GM21423 (cell line): ENCODE results near the gene PRCC.

ENCODE experiments used
- ATAC-seq: cut with Tn5 transposase; IDR thresholded peaks from one replicate; pipeline ENCODE4 v1.9.1; 2021; ENCODE audit warnings: mild to moderate bottlenecking, moderate library complexity; ENCODE audit not compliant: unreplicated experiment

The PRCC gene

GRCh38 chr1:156839426-156840109 lies 72.2 kb downstream of the PRCC start:
- ATAC-seq = no peak

DNA sequence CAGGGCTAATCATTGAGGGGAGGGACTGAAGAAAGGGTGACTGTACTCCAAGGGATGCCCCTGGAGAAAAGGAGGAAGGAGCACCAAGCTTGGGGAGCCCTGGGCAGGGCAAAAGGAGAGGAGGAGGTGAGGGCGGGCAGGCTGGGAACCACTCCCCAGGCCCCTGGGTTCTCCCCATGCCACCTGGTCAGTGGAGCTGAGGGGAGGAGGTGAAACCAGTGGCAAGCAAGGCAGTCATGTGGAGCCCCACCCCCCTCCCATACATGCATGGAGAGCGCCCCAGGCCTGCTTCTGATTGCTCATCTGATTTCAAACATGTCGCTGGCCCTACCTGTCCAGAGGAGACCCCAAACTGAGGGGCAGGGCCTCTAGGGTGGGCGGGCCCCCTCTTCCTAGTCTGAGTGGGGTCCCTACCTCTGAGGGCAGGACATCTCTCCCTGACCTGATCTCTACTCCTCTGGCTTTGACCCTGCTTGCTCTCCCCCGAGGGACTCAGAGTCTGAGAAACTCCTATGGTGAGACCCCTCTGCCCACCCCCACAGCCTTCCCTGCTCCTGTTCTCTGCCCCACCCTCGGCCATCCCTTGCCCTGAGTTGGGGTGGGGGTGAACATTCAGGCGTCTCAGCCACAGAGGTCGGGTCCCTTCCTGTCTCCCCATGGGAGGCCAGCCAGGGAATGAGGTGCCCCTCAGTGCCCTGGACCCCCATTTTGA lies 73.0 kb downstream of the PRCC start:
- no peak for ATAC-seq

DNA sequence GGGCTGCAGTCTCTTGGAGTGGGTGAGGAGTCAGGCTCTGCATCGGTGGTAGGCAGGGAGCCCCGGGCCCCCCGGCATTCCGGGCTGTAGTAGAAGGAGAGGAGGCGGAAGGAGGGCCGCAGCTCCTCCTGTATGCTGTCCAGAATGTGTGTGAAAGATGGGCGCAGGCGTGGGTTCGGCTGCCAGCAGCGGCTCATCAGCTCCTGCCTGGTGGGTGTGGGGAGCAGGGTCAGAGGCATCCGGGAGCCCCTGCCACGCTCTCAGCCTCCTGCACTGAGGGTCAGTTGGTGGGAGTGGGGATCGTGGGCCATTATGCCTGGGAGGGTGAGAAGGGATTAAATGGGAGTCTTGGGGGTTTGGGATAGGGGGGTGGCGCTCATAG lies 73.6 kb downstream of the PRCC start:
- no peak for ATAC-seq

DNA sequence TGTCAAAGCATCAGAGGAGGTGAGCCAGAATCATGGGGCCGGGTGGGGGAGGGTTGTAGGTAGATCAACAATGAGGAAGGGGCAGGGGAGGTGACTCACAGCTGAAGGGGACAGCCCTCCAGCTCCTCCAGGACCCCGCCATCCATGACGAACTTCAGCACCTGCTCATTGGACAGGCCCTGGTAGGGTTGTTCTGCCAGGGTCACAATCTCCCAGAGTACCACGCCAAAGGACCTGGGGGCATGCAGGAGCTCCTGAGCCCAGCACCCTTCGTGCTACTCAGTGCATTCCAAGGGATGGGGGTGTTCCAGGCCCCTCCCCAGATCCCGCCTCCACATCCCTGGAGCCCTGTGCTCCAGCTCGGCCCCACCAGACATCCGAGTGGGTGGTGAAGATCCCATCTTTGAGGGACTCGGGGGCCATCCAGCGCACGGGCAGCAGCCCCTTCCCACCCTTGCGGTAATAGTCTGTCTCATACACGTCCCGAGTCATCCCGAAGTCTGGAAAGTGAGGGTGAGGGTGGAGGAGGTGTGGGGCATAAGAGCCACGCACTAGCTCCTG lies 74.0 kb downstream of the PRCC start:
- ATAC-seq = no peak

GRCh38 chr1:156842618-156843300 lies 75.4 kb downstream of the PRCC start:
- no peak for ATAC-seq

GRCh38 chr1:156844102-156844501 lies 76.8 kb downstream of the PRCC start:
- no peak for ATAC-seq

DNA sequence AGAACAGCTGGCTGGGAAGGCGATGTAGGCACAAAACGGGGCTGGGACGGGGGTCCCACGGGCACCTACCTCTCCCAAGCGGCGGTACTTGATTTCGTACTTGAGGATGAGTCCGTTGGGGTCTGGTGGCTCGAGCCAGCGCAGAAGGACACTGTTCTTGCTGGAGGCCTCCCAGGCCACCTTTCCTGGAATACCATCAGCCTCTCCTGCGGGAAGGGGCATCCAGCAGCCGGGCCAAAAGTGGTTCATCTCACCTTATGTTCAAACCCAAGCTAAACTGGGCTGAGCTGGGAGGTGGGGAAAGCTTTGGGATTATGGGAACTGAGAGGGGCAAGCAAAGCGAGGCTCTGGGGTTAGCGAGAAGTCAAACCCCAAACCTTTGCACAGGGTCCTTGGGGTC lies 77.3 kb downstream of the PRCC start:
- no peak for ATAC-seq

GRCh38 chr1:156845055-156845952 lies 78.0 kb downstream of the PRCC start:
- no peak for ATAC-seq

DNA sequence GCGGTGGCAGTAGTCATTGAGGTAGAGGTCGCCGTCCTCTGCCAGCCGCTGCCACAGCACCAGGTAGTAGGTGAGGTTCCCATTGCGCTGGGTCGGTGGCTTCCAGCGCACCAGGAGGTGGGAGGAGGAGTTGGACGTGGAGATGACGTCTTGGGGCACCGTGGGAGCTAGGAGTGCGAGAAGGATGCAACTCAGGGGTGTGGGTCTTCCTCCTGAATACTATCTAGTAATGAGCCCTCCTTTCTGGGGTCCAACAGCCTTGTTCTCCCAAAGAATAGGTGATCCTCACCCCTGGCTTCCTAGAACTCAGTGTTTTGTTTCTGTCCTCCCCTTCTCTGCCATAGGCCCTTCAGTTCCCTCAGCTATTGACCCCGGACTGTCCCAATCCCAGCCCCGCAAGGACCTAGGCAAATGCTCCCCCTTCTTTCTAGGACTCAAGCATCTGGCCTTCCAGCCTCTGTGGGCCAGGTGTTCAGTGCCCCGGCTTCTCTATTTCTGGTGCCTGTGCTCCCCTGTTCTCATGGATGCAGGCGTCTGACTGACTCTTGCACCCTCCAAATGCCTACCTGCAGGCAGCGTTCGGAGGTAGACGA lies 78.7 kb downstream of the PRCC start:
- no peak for ATAC-seq

GRCh38 chr1:156846643-156847042 lies 79.3 kb downstream of the PRCC start:
- no peak for ATAC-seq

- ATAC-seq = no peak
These were observed 80.5 kb downstream of the PRCC start for GRCh38 chr1:156847591-156848460.

DNA sequence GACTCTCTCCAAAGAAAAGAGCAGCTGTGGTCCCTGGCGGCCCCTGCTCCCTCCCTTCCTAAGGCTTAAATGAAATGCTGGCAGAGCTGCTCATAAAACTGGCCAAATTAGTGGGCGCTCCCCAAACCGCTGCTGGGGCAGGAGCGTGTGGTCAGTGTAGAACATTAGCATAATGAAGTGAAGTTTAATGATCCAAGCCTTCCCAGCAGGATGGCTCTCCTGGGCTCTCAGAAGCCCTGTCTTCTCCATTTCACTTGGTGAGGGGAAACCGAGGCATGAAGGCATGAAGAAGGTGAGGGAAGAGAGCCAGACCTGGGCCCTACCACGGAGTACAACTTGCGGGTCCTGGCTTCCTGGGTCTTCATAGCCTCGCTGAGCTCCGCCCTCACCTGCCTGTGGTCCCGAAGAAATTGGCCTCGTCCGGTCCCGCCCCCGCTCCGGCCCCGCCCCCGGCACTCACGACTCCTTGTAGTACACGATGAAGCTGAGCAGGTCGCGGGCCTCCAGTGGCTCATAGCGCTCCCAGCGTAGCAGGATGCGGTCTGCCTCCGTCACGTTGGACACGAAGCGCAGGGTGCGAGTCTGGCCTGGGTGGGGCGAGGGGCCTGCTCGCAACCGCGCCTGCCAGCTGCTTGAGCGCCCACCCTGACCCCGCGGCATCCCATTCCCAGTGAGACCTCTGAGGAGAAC lies 81.3 kb downstream of the PRCC start:
- no peak for ATAC-seq

GRCh38 chr1:156849151-156849496 lies 81.8 kb downstream of the PRCC start:
- ATAC-seq = no peak
